Inflammatory macrophage treated with lipopolysaccharide for 4 hours (primary cell): ENCODE results near the gene RXRG.

Experiments used
- DNase-seq: peaks from one replicate; pipeline ENCODE4 v3.0.0-alpha.2; 2020

Gene RXRG

DNA sequence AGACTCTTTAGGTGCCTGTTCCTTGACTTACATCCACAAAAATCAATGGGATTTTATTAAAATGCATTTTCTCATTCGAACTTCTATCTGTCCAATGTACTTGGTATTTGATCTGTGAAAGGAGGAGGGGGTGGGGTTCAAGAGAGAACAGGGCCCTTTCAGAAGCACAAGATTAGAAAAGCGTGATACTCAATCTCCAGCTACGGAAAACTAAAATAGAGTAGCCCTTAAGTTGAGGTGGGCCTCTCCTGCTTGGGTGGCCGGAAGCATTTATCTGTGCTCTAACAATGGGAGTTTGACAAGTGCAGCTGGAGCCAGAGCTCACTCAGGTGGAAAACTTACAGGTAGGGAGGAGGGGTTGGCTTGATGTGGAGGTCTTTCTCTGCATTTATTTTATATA lies 462 bp upstream of the RXRG start:
- no peak for DNase-seq

DNA sequence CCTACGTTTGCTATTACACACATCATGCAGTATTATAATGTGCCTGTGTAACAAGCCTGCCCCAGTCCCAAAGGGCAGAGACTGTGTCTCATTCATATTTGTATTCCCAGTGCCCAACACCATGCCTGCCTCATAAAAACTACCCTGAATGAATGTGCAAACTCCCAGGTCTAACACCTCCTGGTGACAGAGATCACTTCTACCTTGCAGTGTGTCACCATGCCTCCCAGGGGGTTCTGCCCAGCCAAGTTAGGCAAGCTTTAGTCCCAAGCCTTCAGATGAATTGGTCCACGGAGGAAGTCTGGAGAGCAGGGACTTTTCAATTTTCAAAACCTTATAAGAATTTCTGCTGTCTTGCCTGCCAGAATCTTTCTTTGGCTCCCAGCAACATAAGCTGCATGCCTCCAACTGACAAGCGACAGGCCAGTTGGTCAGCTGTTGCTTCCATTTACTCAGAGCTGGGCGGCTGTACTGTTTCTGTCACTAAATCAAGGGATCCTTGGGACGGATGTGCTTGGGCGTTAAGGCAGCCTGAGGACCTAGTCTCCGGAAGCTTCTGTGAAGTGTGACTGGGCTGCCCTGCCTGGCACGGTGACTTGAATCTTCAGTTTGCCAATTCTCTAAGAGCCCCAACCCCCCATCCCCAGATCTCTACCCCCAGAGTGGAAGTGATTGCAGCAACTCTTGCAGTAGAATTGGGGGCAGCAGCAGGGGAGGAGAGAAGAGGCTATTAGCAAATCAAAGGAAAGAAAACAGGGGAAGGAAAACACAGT lies 1.2 kb downstream of the RXRG start:
- DNase-seq = no peak

GRCh38 chr1:165442653-165443052 lies 2.3 kb downstream of the RXRG start:
- DNase-seq = no peak

DNA sequence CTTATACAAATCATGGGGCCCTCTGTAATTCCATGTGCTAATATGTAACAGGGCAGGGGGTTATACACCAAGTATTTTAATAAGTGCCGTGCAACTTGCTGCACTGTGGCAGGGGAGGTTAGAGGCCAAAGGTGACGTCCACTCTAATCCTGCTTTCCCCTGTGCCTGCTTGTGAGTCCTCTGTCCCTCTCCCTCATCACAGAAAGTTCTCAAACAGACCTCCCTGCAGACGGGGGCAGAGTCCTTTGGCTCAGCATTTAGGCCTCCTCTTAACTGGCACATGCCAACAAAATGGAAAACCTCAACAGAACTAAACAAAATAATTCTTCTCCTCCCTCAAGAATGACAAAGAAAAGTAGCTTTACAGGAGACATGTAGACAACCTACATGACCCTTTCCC lies 2.9 kb downstream of the RXRG start:
- no peak for DNase-seq

DNA sequence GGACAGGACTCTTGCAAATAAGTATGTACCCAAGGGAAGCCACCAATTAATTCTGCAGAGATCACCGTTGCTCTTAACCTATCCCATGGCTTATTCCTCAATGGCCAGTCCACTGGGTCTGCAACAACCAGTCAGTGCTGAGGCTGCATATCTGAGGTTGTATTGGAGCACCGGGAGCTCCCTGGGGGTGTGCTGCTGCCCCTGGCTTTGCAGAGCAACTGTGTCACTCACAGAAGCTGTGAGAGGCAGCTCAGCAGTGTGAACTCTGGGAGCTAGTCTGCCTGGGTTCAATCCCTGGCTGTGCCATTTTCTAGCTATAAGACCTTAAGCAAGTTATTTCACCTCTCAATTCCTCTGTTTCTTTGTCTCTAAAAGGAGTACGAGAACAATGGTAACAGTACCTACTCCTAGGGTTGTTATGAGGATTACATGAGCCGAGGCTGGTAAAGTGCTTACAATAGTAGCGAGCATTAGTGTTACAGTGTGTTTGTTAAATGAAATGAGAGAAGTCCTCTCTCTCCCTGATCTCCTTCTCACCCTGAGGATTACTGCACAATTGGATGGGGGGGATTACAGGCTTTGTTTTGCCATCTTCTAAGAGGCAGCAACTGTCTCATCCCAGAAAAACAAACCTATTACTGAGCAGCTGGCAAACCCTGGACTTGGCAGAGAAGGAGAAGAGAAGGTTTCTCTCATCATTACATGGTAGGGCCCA lies 3.6 kb downstream of the RXRG start:
- DNase-seq = no peak

DNA sequence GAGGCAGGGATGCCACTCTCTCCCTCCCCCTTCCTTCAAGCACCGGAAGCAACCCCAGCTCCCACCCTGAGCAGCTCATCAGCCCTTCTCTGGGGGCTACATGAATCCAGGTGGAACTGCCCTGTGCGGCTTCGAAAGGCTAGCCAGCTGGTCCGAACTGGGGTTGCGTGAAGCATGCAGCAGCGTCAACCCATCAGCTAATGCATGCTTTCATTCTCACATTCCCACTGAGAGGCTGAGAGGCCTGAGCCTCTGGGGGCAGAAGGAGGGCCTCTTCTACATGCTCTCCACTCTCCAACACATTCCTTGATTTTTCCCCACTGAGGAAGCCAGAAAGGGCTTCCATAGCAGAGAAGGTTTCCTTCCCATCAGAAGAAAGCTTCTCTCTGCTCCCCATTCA lies 5.6 kb downstream of the RXRG start:
- DNase-seq = no peak

DNA sequence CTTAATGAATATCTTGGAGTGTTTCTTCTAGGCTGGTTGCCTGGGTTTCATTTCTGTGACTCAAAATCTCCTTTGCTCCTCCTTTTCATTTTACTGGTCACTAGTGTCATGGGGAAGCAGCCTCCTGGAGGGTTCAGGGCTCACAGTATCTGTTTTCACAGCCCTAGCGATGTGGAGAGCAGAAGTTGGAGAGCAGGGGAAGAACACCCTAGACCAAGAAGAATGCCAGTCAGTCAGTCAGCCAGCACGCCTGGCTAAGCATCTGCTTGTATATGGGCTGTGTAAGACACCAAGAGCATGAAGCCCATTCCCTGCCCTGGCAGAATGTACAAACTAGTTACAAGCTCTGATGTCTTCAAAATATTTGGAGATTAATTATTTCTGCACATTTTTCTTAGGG lies 7.9 kb downstream of the RXRG start:
- no peak for DNase-seq

DNA sequence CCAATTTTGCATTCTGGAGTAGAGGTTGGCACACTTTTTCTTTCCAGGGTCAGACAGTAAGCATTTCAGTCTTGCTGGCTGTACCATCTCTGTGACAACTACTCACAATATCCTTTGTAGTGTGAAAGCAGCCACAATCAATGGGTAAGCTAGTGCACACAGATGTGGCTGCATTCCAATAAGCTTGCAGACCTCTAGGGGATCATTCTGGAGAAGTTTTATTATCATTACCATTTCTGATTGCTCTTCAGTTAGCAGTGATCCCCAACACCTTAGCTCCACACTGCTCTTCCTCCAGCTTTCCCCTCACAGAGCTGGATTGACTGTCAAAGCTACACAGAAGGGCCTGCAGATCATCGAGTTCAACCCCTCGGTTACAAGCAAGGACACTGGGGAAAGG lies 9.1 kb downstream of the RXRG start:
- no peak for DNase-seq

DNA sequence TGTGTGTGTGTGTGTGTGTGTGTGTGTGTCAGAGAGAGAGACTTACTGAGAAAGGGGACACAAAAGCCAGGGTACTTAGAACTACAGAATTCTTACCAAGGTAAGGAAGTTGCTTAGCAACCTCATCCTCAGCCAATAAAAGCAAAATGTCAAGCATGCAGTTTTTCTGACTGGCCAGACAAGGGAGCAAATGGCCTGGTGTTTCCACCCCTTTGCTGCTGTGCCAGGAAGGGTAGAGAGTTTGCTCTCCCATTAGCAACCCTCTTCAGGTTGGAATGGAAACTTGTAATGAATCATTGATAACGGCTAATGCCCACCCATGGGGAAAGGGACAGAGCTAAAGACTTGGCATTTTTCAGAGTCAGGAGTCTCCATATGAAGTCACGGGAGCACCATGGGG lies 10.6 kb downstream of the RXRG start:
- DNase-seq = no peak

DNA sequence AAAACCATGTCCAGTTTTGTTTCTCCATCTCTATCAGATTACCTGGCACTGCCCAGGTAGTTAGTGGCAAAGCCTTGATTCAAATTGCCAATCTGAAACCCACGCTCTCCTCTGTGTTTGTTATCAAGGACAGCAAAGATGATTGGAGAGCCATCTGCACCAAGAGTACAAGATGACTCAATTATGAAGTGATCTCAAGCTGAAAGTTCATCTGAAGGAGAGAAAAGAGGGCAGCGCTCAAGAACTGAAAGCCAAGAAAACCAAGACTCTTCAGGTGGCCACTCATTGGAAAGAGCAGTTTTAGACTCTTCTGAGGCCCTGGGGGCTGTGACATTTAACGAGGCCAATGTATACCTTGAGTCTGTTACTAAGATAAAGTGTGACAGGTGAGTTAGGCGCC lies 13.8 kb downstream of the RXRG start:
- no peak for DNase-seq

DNA sequence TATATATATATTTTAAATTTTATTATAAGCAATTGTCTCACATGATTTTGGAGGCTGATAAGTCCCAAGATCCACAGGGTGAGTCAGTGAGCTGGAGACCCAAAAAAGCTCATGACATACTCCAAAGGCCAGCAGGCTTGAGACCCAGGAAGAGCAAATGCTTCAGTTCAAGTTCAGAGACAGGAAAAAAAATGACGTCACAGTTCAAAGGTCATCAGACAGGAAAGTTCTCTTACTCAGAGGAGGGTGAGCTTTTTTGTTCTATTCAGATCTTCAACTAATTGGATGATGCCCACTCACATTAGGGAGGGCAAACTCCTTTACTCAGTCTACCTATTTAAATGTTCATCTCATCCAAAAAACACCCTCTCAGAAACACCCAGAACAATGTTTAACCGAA lies 18.2 kb downstream of the RXRG start:
- peak; percentile 48 for DNase-seq

DNA sequence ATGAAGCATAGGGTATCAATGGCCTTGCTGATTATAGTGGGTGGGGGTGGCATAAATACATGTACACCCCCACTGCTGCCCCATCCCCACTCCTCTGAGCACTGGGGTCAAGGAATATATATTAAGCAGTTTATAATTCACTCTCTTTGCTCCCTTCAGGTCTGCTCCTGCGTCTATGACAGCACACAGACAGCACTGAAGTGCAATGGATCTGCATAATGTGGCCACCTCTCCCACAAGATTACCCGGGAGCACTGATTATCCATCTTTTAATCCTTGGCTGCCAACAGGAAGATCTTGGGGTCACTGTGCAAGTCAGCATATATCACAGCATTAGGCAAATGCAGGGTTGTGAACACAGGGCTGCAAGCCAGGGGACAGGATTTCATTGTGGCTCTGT lies 19.3 kb downstream of the RXRG start:
- no peak for DNase-seq

GRCh38 chr1:165424454-165425216 lies 20.3 kb downstream of the RXRG start:
- peak; percentile 82 for DNase-seq

DNA sequence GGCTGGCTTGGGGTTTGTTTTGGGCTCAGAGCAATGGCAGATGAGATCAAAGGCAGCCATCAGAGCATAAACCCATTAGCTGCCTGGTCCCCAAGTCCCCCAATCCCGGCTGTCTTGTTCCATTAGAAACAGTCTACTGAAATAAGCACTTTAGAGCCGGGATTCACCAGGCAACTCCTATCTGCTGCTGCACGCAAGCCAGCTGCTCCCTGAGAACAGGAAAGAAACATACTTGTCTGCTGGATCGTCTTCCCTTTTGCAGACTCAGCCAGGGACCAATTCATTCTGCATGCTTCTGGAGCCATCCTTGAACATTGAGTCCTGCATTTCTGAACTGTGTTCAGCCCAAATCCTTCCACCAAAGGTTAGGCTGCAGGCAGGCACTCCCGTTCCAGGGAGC lies 21.8 kb downstream of the RXRG start:
- no peak for DNase-seq

DNA sequence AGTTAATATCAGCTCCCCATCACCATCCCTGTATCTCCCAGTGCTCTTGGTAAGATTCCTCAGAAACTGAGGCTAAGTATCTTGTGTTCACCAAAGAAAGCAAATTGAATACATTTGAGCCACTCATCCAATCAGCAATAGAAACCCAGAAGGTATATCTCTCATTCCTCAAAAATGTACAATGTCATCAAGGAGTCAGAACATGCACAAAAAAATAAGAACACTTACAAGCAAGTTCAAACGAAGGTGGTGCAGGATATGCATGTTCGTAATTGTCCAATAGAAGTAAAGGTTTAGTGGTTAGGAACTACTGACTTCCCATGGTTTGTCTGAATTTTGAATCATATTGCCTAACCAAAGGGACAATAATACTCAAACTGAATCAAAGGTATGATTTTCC lies 24.3 kb downstream of the RXRG start:
- DNase-seq = no peak

GRCh38 chr1:165419839-165420238 lies 25.1 kb downstream of the RXRG start:
- no peak for DNase-seq

DNA sequence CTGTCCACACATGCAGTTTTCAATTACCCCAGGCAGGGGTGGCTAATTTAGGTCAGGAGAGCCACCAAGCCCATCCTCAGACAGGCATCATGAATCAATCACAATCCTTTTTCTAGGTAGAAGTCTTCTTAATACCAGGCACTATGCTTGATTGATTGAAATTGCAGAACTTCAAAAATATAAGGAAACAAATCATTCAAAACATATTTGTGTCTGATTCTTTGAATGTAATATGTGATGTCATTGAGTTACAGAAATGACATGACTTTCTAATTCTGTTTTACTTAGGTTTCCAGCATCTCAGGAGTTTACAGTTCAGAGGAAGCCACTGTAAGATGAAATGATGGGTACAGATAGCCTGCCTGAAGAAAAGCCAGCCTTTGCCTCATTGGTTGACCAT lies 26.7 kb downstream of the RXRG start:
- no peak for DNase-seq

GRCh38 chr1:165416876-165417275 lies 28.1 kb downstream of the RXRG start:
- no peak for DNase-seq

- DNase-seq = no peak
Measured at GRCh38 chr1:165415068-165415467, 29.9 kb downstream of the RXRG start.

DNA sequence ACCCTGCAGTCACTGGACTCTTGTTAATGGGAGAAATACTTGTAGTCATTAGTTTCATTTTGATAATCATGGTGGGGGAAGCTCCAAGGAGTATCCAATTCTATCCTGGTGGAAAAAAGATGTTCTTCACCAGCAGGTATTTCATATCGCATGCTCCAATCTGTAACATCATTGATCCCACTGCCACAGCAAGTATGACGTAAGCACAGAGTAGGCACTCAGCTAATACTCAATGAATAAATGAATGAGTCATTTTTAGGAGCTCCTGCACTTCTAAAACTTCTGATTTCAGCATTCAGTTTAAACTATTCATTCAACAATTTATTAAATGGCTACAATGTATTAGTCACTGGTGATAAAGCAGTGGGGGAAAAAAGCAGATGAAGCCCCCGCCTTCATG lies 30.3 kb downstream of the RXRG start:
- DNase-seq = no peak

DNA sequence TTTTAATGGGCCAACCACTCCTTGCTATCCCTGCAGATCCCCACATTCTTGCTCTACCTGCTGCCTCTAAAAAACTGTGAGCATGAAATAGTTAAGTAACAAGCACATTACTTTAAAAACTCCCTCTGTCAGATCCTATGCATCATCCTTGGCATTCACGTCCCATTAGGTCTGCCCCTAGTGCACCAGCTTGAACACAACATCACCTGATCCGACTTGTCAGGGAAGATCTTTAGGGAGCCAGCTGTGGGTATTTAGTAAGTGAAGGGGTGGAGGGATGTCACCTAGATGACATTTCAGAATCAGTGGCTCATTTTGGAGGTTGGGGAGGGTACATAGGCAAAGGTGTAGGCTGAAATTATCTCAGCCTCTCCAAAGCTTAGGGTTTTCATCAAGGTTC lies 33.5 kb downstream of the RXRG start:
- no peak for DNase-seq

DNA sequence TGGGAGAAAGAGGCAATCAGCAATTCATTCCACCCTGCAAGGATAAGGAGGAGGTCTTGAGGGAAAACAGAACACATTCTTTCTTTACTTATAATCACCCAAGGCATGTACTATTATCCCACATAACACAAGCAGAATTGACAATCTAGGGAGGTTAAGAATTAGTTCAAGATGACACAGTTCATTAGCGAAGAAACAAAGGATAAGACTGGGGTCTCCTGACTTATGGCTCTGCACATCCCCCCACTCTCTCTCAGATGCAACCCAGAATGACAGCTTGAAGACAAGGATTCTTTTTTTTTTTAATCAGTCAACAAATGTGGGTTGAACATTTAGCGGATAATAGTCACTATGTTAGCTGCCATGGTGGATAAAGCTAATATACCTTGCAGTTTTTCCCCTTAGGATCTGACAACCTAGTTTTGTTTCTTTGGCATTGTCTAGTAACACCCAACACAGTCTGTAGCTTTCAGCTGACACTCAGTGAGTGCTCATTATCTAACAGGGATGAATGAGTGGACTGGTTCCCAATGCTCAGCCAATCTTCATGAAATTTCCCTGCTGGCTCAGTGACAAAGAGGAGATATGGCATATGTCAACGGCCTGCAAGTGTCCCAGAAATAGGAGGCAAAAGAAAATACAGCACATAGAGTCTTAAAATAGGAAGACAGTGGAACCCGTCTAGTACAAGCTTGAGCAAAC lies 35.1 kb downstream of the RXRG start:
- no peak for DNase-seq

GRCh38 chr1:165408518-165408917 lies 36.4 kb downstream of the RXRG start:
- DNase-seq = peak; percentile 51
